Vagina (tissue), 2 donors: Measurements from ENCODE around the gene EMSY.

Experiments
- POLR2A ChIP-seq, 2 donors: fragments of 450-650 bp; IDR thresholded peaks; one replicate each; pipeline ENCODE4 v1.6.1; 2017; ENCODE audit warnings: antibody characterized with exemption in 2 of 2, mild to moderate bottlenecking in 2 of 2, moderate library complexity in 2 of 2
- POLR2AphosphoS5 ChIP-seq, 2 donors: sonication (generic); formaldehyde crosslinking; IDR thresholded peaks; one replicate each; pipeline ENCODE4 v1.9.0; 2017; ENCODE audit warnings: antibody characterized with exemption in 2 of 2, mild to moderate bottlenecking in 2 of 2, low read depth in 1 of 2; ENCODE audit not compliant: insufficient read depth in 1 of 2
- TF ChIP-seq, protein P1 (sequence below), 3 experiments: fragments of 450-650 bp in 2 of 3; fragments of 200-600 bp in 1 of 3; sonication (generic) in 1 of 3; IDR thresholded peaks; one replicate each; pipeline ENCODE4 v1.5.1; 2017 to 2019; ENCODE audit warnings: antibody characterized with exemption in 3 of 3, mild to moderate bottlenecking in 2 of 3, moderate library complexity in 2 of 3

DNA sequence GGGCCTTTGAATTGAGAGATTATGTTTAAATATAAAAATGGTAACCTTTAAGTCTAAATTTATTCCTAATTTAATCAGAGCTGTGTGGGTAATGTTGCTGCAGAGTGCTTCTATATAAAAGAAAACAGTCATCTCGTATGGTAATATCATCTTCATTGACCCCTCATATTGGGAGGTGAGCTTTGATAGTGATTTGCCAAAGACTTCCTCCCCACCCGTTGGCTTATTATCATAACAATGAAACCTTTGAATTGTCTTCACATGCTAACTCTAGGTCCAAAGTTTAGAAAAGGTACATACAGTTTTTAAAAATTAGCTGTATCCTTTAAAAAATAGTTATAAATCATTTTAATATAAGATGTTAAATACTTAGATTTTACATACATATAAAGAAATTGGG, 3.7 kb downstream of the EMSY start:
- TF ChIP-seq, protein P1, sequence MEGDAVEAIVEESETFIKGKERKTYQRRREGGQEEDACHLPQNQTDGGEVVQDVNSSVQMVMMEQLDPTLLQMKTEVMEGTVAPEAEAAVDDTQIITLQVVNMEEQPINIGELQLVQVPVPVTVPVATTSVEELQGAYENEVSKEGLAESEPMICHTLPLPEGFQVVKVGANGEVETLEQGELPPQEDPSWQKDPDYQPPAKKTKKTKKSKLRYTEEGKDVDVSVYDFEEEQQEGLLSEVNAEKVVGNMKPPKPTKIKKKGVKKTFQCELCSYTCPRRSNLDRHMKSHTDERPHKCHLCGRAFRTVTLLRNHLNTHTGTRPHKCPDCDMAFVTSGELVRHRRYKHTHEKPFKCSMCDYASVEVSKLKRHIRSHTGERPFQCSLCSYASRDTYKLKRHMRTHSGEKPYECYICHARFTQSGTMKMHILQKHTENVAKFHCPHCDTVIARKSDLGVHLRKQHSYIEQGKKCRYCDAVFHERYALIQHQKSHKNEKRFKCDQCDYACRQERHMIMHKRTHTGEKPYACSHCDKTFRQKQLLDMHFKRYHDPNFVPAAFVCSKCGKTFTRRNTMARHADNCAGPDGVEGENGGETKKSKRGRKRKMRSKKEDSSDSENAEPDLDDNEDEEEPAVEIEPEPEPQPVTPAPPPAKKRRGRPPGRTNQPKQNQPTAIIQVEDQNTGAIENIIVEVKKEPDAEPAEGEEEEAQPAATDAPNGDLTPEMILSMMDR (IDR thresholded peaks at IDR 0.05): no peak
- TF ChIP-seq POLR2A (IDR thresholded peaks at IDR 0.05) (no peak), POLR2AphosphoS5 (IDR thresholded peaks at IDR 0.05; ENCODE audit: insufficient read depth in 1 of 2, low read depth in 1 of 2) (no peak)
